Upper lobe of left lung (tissue), 6 donors: ENCODE measurements around the gene AOAH. TPM values are rescaled to one million over a fixed set of nuclear protein-coding genes. Genes with fewer than 3 reads are reported as not detected.
"Not testable (repeated sequence)": the region's sequence is repeated elsewhere in the genome, so short reads cannot be mapped to it uniquely, and the experiment has no call there.

Experiments
- ATAC-seq, 2 donors: fragments of 200-7000 bp; cut with Tn5 transposase; one replicate each; pipeline ENCODE4 v1.9.1; 2022; ENCODE audit warnings: mild to moderate bottlenecking in 2 of 2, moderate library complexity in 2 of 2; ENCODE audit not compliant: low FRiP score in 2 of 2
- DNase-seq, 2 donors: peaks; one replicate each; pipeline ENCODE4 v3.0.0-alpha.2; 2019 to 2020
- H3K27ac ChIP-seq, 4 donors: fragments of 200-600 bp; sonication (generic); one replicate each; pipeline ENCODE4 v1.5.1; 2016 to 2019
- H3K27me3 ChIP-seq, 4 donors: fragments of 200-600 bp; sonication (generic); one replicate each; pipeline ENCODE4 v1.5.1; 2017 to 2019
- H3K36me3 ChIP-seq, 4 donors: fragments of 200-600 bp; sonication (generic); one replicate each; pipeline ENCODE4 v1.5.1; 2016 to 2019
- H3K4me1 ChIP-seq, 4 donors: fragments of 200-600 bp; sonication (generic); one replicate each; pipeline ENCODE4 v1.5.1; 2018 to 2019
- H3K4me3 ChIP-seq, 4 donors: fragments of 200-600 bp; sonication (generic); one replicate each; pipeline ENCODE4 v1.5.1; 2017 to 2019; ENCODE audit warnings: mild to moderate bottlenecking in 2 of 4, moderate library complexity in 1 of 4
- H3K9me3 ChIP-seq, 4 donors: fragments of 200-600 bp; sonication (generic); one replicate each; pipeline ENCODE4 v1.5.1; 2018 to 2019
- CTCF ChIP-seq, 6 experiments: fragments of 450-650 bp in 4 of 6; fragments of 200-600 bp in 2 of 6; sonication (generic) in 2 of 6; IDR thresholded peaks; one replicate each; pipeline ENCODE4 v1.5.1; 2016 to 2019; ENCODE audit warnings: antibody characterized with exemption in 6 of 6
- EP300 ChIP-seq, 4 donors: sonication (generic); formaldehyde crosslinking; IDR thresholded peaks; one replicate each; pipeline ENCODE4 v1.5.1; 2017; ENCODE audit warnings: antibody characterized with exemption in 4 of 4, control low read depth in 2 of 4
- POLR2A ChIP-seq, 4 donors: fragments of 450-650 bp; IDR thresholded peaks; one replicate each; pipeline ENCODE4 v1.5.1; 2016 to 2017; ENCODE audit warnings: antibody characterized with exemption in 4 of 4, mild to moderate bottlenecking in 2 of 4
- POLR2AphosphoS5 ChIP-seq, 2 donors: sonication (generic); formaldehyde crosslinking; IDR thresholded peaks; one replicate each; pipeline ENCODE4 v1.5.1; 2017; ENCODE audit warnings: antibody characterized with exemption in 2 of 2
- WGBS, 2 donors: methylation state at CpG; one replicate each; pipeline ENCODE4 v1.1.5; 2017 to 2018; 5-methylcytosine and 5-hydroxymethylcytosine counted together
- total RNA-seq, 6 donors: library from RNA; depleted of rRNA in 4 of 6; stranded (reverse); fragments of >200 nt in 4 of 6; gene quantifications; one replicate each; pipeline versions ENCODE4 v1.1.0 to v1.2.1, GENCODE V29; 2016 to 2021
- donor health status: DM: no; HTN: no; CAD: no; lungs with moderate emphysema.
- donor health status: DM: no; HTN: yes; CAD: no; lungs with severe emphysema.

The AOAH gene
- total RNA-seq, 6 donors from 2014 or later: 18.5 to 36.8 (median 25.7) TPM

GRCh38 chr7:36711256-36711655 is 13.0 kb downstream of the AOAH start:
- Histone ChIP-seq H3K4me1 (no peaks in the 10 kb centered on the region), H3K9me3 (no peaks in the 10 kb centered on the region), H3K27me3 (no peaks in the 10 kb centered on the region), H3K4me3 (no peak overlapping the region), H3K27ac (no peak overlapping the region), H3K36me3 (no peaks in the 10 kb centered on the region)
- ATAC-seq (no peak), DNase-seq (no peak)
- TF ChIP-seq CTCF (IDR thresholded peaks at IDR 0.05) (no peak), EP300 (IDR thresholded peaks at IDR 0.05) (no peak), POLR2AphosphoS5 (IDR thresholded peaks at IDR 0.05) (no peak), POLR2A (IDR thresholded peaks at IDR 0.05) (no peak)
- WGBS, 2 donors: 81 to 84% methylated on average over 1 of the region's 1 CpG

- H3K27me3 ChIP-seq: no peaks in the 10 kb centered on the region
- H3K9me3 ChIP-seq: no peaks in the 10 kb centered on the region
- ATAC-seq (no peak), DNase-seq (no peak)
- H3K27ac ChIP-seq: no peak overlapping the region
- no peaks in the 10 kb centered on the region for H3K4me1 ChIP-seq
- no peak for TF ChIP-seq POLR2A (IDR thresholded peaks at IDR 0.05)
- H3K4me3 ChIP-seq: no peak overlapping the region
- WGBS, 2 donors: 62 to 69% methylated on average over 3 of the region's 3 CpGs
- H3K36me3 ChIP-seq: no peaks in the 10 kb centered on the region
Measured at GRCh38 chr7:36710186-36710791, 14.0 kb downstream of the AOAH start.

- no peak for DNase-seq
- Histone ChIP-seq H3K27ac (no peak overlapping the region), H3K27me3 (no peaks in the 10 kb centered on the region), H3K4me1 (no peaks in the 10 kb centered on the region), H3K36me3 (no peaks in the 10 kb centered on the region), H3K9me3 (no peaks in the 10 kb centered on the region), H3K4me3 (no peak overlapping the region)
- 57 to 60% methylated on average over 5 of the region's 5 CpGs for WGBS, 2 donors
- TF ChIP-seq EP300 (IDR thresholded peaks at IDR 0.05): no peak
- TF ChIP-seq POLR2AphosphoS5 (IDR thresholded peaks at IDR 0.05): no peak
- TF ChIP-seq POLR2A (IDR thresholded peaks at IDR 0.05): no peak
- TF ChIP-seq CTCF (IDR thresholded peaks at IDR 0.05): no peak
- no peak for ATAC-seq
Measured at GRCh38 chr7:36708767-36709166, 15.5 kb downstream of the AOAH start.

- Histone ChIP-seq H3K9me3 (no peaks in the 10 kb centered on the region), H3K27ac (no peak overlapping the region), H3K27me3 (no peaks in the 10 kb centered on the region), H3K4me1 (no peaks in the 10 kb centered on the region), H3K36me3 (no peaks in the 10 kb centered on the region), H3K4me3 (no peak overlapping the region)
- DNase-seq (no peak), ATAC-seq (no peak)
- no peak for TF ChIP-seq CTCF (IDR thresholded peaks at IDR 0.05)
- TF ChIP-seq EP300 (IDR thresholded peaks at IDR 0.05): no peak
- WGBS, 2 donors: 60 to 78% methylated on average over 4 of the region's 4 CpGs
Measured at GRCh38 chr7:36707898-36708297, 16.4 kb downstream of the AOAH start.

DNA sequence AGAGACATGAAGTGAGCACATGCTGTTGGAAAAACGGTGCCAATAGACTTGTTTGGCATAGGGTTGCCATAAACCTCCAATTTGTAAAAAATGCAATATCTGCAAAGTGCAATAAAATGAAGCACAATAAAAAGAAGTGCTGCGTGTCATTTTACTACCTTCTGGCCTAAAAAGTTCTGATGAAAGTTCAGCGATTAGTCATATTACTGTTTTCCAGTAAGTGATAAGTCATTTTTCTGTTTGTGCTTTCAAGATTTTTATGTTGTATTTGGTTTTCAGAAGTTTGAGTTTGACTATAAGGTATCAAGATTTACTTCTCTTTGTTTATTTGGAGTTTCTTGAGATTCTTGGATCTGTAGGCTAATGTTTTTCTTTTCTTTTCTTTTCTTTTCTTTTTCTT is 16.8 kb downstream of the AOAH start:
- no peak for ATAC-seq
- 91 to 94% methylated on average over 3 of the region's 3 CpGs for WGBS, 2 donors
- H3K36me3 ChIP-seq: no peaks in the 10 kb centered on the region

GRCh38 chr7:36703860-36704259 is 20.4 kb downstream of the AOAH start:
- not testable (repeated sequence) for H3K36me3 ChIP-seq, H3K4me3 ChIP-seq, H3K4me1 ChIP-seq, H3K27me3 ChIP-seq, H3K9me3 ChIP-seq, H3K27ac ChIP-seq, ATAC-seq, DNase-seq
- 92 to 96% methylated on average over 5 of the region's 5 CpGs for WGBS, 2 donors

More for the DNA sequence above, 16.8 kb downstream of the AOAH start:
- Histone ChIP-seq H3K27me3 (no peaks in the 10 kb centered on the region), H3K4me1 (no peaks in the 10 kb centered on the region), H3K9me3 (no peaks in the 10 kb centered on the region), H3K4me3 (no peak overlapping the region), H3K27ac (no peak overlapping the region)
- no peak for DNase-seq
- TF ChIP-seq POLR2A (IDR thresholded peaks at IDR 0.05): no peak
- no peak for TF ChIP-seq EP300 (IDR thresholded peaks at IDR 0.05)
- no peak for TF ChIP-seq POLR2AphosphoS5 (IDR thresholded peaks at IDR 0.05)
- no peak for TF ChIP-seq CTCF (IDR thresholded peaks at IDR 0.05)
